ENCODE data around the gene DST. TPM values are rescaled to one million over a fixed set of nuclear protein-coding genes. Genes with fewer than 3 reads are reported as not detected.

Gene DST
- total and polyA plus RNA-seq, 2 of the 4 experiments (the other 2 are of a cell fraction) = 97.7 to 452 TPM

DNA sequence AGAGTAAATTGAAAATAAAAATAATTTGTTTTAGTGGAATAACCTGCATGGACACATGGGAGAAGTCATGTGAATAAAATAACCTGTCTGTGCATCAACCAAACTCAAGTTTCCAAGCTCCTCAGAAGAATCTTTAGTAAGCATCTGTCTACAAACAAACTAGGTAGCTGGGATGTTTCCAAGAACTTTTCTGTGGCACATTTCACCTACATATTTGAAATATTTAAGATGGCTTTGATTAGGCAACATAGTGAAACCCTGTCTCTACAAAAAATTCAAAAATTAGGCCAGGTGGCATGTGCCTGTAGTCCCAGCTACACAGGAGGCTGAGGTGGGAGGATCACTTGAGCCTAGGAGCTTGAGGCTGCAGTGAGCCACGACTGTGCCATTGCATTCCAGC is 168.2 kb downstream of the DST start:
- Histone ChIP-seq H2BK15ac (ENCODE audit: low read depth, low read length) (no peak overlapping the region), H3K4me3 (ENCODE audit: insufficient read depth, low read depth, low read length) (no peak overlapping the region), H3K27me3 (ENCODE audit: control insufficient read depth, insufficient read depth, low read length) (no peaks in the 10 kb centered on the region), H2BK120ac (ENCODE audit: low read depth, low read length) (no peak overlapping the region), H3K9me3 (ENCODE audit: control insufficient read depth, insufficient read depth, low read length) (peaks cover under 1% of the 10 kb centered on the region; the same call in 1 of the 2 replicates), H3K9me1 (ENCODE audit: insufficient read depth, low read length) (peaks cover 3% of the 10 kb centered on the region), H4K5ac (ENCODE audit: low read depth, low read length) (no peak overlapping the region), H3K4ac (ENCODE audit: low read depth, low read length) (no peak overlapping the region), H3K27ac (ENCODE audit: insufficient read depth, low read length) (no peak overlapping the region), H2AFZ (replicated peaks; ENCODE audit: low read length, poor library complexity) (no peak overlapping the region), H2AK9ac (replicated peaks; ENCODE audit: low read depth, low read length, poor library complexity) (no peak overlapping the region), H3K36me3 (ENCODE audit: control insufficient read depth, insufficient read depth, low read length) (peaks cover 61% of the 10 kb centered on the region), H3K79me1 (ENCODE audit: low read depth in 1 of 2, low read length in 2 of 2) (peaks cover 18 to 37% of the 10 kb centered on the region in 2 experiments), H3K4me2 (ENCODE audit: low read depth, low read length) (no peak overlapping the region), H3K4me1 (ENCODE audit: control insufficient read depth, insufficient read depth, low read length) (0 out of 2 replicates have a peak, but pooled peaks cover 2% of the 10 kb centered on the region), H2AK5ac (ENCODE audit: low read depth, low read length) (no peak overlapping the region), H3K18ac (ENCODE audit: low read depth, low read length) (no peak overlapping the region), H2BK20ac (ENCODE audit: low read depth, low read length) (no peak overlapping the region), H4K20me1 (ENCODE audit: insufficient read depth, low read length) (no peaks in the 10 kb centered on the region), H3K56ac (ENCODE audit: extremely low read depth, insufficient read depth, low read length) (no peak overlapping the region), H3K14ac (replicated peaks; ENCODE audit: low read depth, low read length) (no peak overlapping the region), H2BK5ac (ENCODE audit: low read depth, low read length, poor library complexity, severe bottlenecking) (no peak overlapping the region), H4K8ac (ENCODE audit: low read depth in 2 of 2, low read length in 2 of 2) (no peak overlapping the region), H3K23ac (ENCODE audit: low read depth, low read length) (no peak overlapping the region), H4K91ac (ENCODE audit: insufficient read depth, low read depth, low read length) (no peak overlapping the region), H3K9ac (ENCODE audit: low read depth, low read length) (no peak overlapping the region)
- no peak for DNase-seq
- BruUV-seq (replicated peaks) = no TSS peak
- ChIA-PET CTCF (no interaction called here), POLR2A (ENCODE audit: unreplicated experiment) (no interaction called here)
- TF ChIP-seq POLR2A (IDR thresholded peaks at IDR 0.05; ENCODE audit: low read depth, low read length) (no peak), NFE2L2 (IDR thresholded peaks at IDR 0.05; ENCODE audit: low read depth, low read length) (no peak), MXI1 (IDR thresholded peaks at IDR 0.05; ENCODE audit: borderline replicate concordance, low read depth, low read length) (no peak), BHLHE40 (IDR thresholded peaks at IDR 0.05; ENCODE audit: low read depth, low read length) (no peak), RAD21 (IDR thresholded peaks at IDR 0.05; ENCODE audit: low read length) (no peak), CEBPB (IDR thresholded peaks at IDR 0.05; ENCODE audit: low read depth, low read length) (no peak), RFX5 (IDR thresholded peaks at IDR 0.05; ENCODE audit: low read depth, low read length) (no peak)
- TF ChIP-seq, protein P1, sequence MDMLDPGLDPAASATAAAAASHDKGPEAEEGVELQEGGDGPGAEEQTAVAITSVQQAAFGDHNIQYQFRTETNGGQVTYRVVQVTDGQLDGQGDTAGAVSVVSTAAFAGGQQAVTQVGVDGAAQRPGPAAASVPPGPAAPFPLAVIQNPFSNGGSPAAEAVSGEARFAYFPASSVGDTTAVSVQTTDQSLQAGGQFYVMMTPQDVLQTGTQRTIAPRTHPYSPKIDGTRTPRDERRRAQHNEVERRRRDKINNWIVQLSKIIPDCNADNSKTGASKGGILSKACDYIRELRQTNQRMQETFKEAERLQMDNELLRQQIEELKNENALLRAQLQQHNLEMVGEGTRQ (IDR thresholded peaks at IDR 0.05; ENCODE audit: low read depth, low read length) = no peak
- in situ Hi-C loops (cut with MboI; ENCODE audit: low sequenced_read_pairs) = no loop called here
- no CpG with 5 or more reads among the region's 1 CpG for whole genome bisulfite sequencing, 2 experiments (ENCODE audit: extremely low coverage in 2 of 2, insufficient read length in 1 of 2)
- intact Hi-C loops (cut with micrococcal nuclease) = no loop called here
- dilution Hi-C loops (cut with HindIII; ENCODE audit: low sequenced_read_pairs, unreplicated experiment) = no loop called here
- no peak for ATAC-seq (ENCODE audit: low read depth)
